GM18499 (cell line): Measurements from ENCODE around the gene SBNO2.

ENCODE experiments used
- ATAC-seq: cut with Tn5 transposase; IDR thresholded peaks from one replicate; pipeline ENCODE4 v1.9.1; 2021; ENCODE audit warnings: moderate number of reproducible peaks; ENCODE audit not compliant: insufficient read depth, unreplicated experiment

The SBNO2 gene

GRCh38 chr19:1064661-1065605, 109.1 kb downstream of the SBNO2 start:
- ATAC-seq: no peak

GRCh38 chr19:1063909-1064660, 110.0 kb downstream of the SBNO2 start:
- ATAC-seq: no peak

- no peak for ATAC-seq
These were observed 110.8 kb downstream of the SBNO2 start for GRCh38 chr19:1063030-1063908.

GRCh38 chr19:1062387-1063029, 111.6 kb downstream of the SBNO2 start:
- ATAC-seq: no peak

- no peak for ATAC-seq
These were observed 112.1 kb downstream of the SBNO2 start for GRCh38 chr19:1061987-1062386.

- ATAC-seq: no peak
These were observed 113.4 kb downstream of the SBNO2 start for GRCh38 chr19:1060689-1061088.

- no peak for ATAC-seq
These were observed 116.0 kb downstream of the SBNO2 start for GRCh38 chr19:1058112-1058511.
